Thyroid gland (tissue), 4 donors: ENCODE measurements around the gene GALNT15.

Experiments
- POLR2A ChIP-seq, 2 donors: fragments of 450-650 bp; IDR thresholded peaks; one replicate each; pipeline ENCODE4 v1.6.1; 2017; ENCODE audit warnings: antibody characterized with exemption in 2 of 2, mild to moderate bottlenecking in 2 of 2, moderate library complexity in 1 of 2
- TF ChIP-seq, protein P1 (sequence below), 6 experiments: fragments of 200-600 bp in 3 of 6; fragments of 450-650 bp in 3 of 6; sonication (generic) in 3 of 6; IDR thresholded peaks; one replicate each; pipeline ENCODE4 v1.5.1; 2016 to 2019; ENCODE audit warnings: antibody characterized with exemption in 6 of 6, mild to moderate bottlenecking in 2 of 6, inconsistent platforms in 1 of 6, moderate library complexity in 1 of 6

- TF ChIP-seq POLR2A (IDR thresholded peaks at IDR 0.05): no peak
- TF ChIP-seq, protein P1, sequence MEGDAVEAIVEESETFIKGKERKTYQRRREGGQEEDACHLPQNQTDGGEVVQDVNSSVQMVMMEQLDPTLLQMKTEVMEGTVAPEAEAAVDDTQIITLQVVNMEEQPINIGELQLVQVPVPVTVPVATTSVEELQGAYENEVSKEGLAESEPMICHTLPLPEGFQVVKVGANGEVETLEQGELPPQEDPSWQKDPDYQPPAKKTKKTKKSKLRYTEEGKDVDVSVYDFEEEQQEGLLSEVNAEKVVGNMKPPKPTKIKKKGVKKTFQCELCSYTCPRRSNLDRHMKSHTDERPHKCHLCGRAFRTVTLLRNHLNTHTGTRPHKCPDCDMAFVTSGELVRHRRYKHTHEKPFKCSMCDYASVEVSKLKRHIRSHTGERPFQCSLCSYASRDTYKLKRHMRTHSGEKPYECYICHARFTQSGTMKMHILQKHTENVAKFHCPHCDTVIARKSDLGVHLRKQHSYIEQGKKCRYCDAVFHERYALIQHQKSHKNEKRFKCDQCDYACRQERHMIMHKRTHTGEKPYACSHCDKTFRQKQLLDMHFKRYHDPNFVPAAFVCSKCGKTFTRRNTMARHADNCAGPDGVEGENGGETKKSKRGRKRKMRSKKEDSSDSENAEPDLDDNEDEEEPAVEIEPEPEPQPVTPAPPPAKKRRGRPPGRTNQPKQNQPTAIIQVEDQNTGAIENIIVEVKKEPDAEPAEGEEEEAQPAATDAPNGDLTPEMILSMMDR (IDR thresholded peaks at IDR 0.05): no peak
Observed at GRCh38 chr3:16199769-16200168, 25.3 kb downstream of the GALNT15 start.
